ENCODE data around the gene ZNF561.

GRCh38 chr19:9622531-9622930 is 1.5 kb upstream of the ZNF561 start:
- TF ChIP-seq CTCF (IDR thresholded peaks at IDR 0.05) (no peak), POLR2A (IDR thresholded peaks at IDR 0.05) (no peak), EP300 (IDR thresholded peaks at IDR 0.05) (no peak)

Data from tibial nerve (tissue), 4 donors.